ENCODE data around the gene ALK.

ALK gene

GRCh38 chr2:29528891-29529520, 392.4 kb downstream of the ALK start:
- ChIA-PET POLR2A (interaction anchor here (0.7 kb wide), 1 partner anchor 389 kb away, joined by 7 read pairs; no protein-coding TSS in a partner anchor), CTCF (no interaction called here)
- H3K27ac ChIP-seq (ENCODE audit: extremely low read depth, low read depth, low read length): no peak overlapping the region
- peak overlapping the region; percentile 4; the same call in 1 of the 2 replicates for H3K4me3 ChIP-seq (ENCODE audit: low read depth, low read length)
- no peaks in the 10 kb centered on the region for H3K36me3 ChIP-seq (ENCODE audit: control insufficient read depth in 2 of 2, insufficient read depth in 1 of 2, low read length in 2 of 2)
- no peaks in the 10 kb centered on the region for H3K9me3 ChIP-seq (ENCODE audit: control insufficient read depth, insufficient read depth, low read depth, low read length)
- H3K4me1 ChIP-seq (ENCODE audit: control insufficient read depth, insufficient read depth, low read length): no peaks in the 10 kb centered on the region
- TF ChIP-seq ZNF335 (tag by site-specific recombination; conservative IDR thresholded peaks at IDR 0.05): peak; percentile 57; the same call in 1 of the 2 replicates
- peak; percentile 46; the same call in 1 of the 2 replicates for TF ChIP-seq ZBTB17 (tag by site-specific recombination; IDR thresholded peaks at IDR 0.05)
- TF ChIP-seq ZNF174 (tag by site-specific recombination; IDR thresholded peaks at IDR 0.05): no peak
- no peak for TF ChIP-seq ZBTB11 (tag by site-specific recombination; conservative IDR thresholded peaks at IDR 0.05; ENCODE audit: low read depth)

- CTCF ChIA-PET: no interaction called here
- TF ChIP-seq ZNF140 (tag by site-specific recombination; IDR thresholded peaks at IDR 0.05): no peak
- TF ChIP-seq KLF1 (tag by site-specific recombination; IDR thresholded peaks at IDR 0.05): no peak
- TF ChIP-seq ZNF843 (tag by site-specific recombination; IDR thresholded peaks at IDR 0.05): no peak
- no peak for TF ChIP-seq ZXDB (tag by site-specific recombination; IDR thresholded peaks at IDR 0.05)
- TF ChIP-seq ZSCAN30 (tag by site-specific recombination; IDR thresholded peaks at IDR 0.05): no peak
- TF ChIP-seq ZNF792 (tag by site-specific recombination; IDR thresholded peaks at IDR 0.05): no peak
- no peak for TF ChIP-seq ZNF341 (tag by site-specific recombination; IDR thresholded peaks at IDR 0.05; ENCODE audit: low read depth)
- no peak for TF ChIP-seq TCF7L2 (IDR thresholded peaks at IDR 0.05; ENCODE audit: borderline replicate concordance, low read depth, low read length)
- TF ChIP-seq ZNF670 (tag by site-specific recombination; IDR thresholded peaks at IDR 0.05; ENCODE audit: low read depth): no peak
- TF ChIP-seq ZNF19 (tag by site-specific recombination; IDR thresholded peaks at IDR 0.05; ENCODE audit: low read depth): no peak
- TF ChIP-seq ZNF266 (tag by site-specific recombination; IDR thresholded peaks at IDR 0.05; ENCODE audit: low read depth): no peak
- TF ChIP-seq ZNF174 (tag by site-specific recombination; IDR thresholded peaks at IDR 0.05): no peak
- no peak for TF ChIP-seq ZNF549 (tag by site-specific recombination; IDR thresholded peaks at IDR 0.05)
- no peak for TF ChIP-seq SP7 (tag by site-specific recombination; IDR thresholded peaks at IDR 0.05)
- TF ChIP-seq ZNF580 (tag by site-specific recombination; IDR thresholded peaks at IDR 0.05): no peak
- no peak for TF ChIP-seq ZNF555 (tag by site-specific recombination; conservative IDR thresholded peaks at IDR 0.05)
- no peaks in the 10 kb centered on the region for H3K9me3 ChIP-seq (ENCODE audit: control insufficient read depth, insufficient read depth, low read depth, low read length)
- no peaks in the 10 kb centered on the region for H3K36me3 ChIP-seq (ENCODE audit: control insufficient read depth in 2 of 2, insufficient read depth in 1 of 2, low read length in 2 of 2)
- H3K27ac ChIP-seq (ENCODE audit: extremely low read depth, low read depth, low read length): no peak overlapping the region
- H3K4me3 ChIP-seq (ENCODE audit: low read depth, low read length): no peak overlapping the region
- POLR2A ChIA-PET: no interaction called here
- H3K4me1 ChIP-seq (ENCODE audit: control insufficient read depth, insufficient read depth, low read length): no peaks in the 10 kb centered on the region
Measured at GRCh38 chr2:29528371-29528770, 393.0 kb downstream of the ALK start.

- no peaks in the 10 kb centered on the region for H3K4me1 ChIP-seq (ENCODE audit: control insufficient read depth, insufficient read depth, low read length)
- H3K36me3 ChIP-seq (ENCODE audit: control insufficient read depth in 2 of 2, insufficient read depth in 1 of 2, low read length in 2 of 2): no peaks in the 10 kb centered on the region
- H3K27ac ChIP-seq (ENCODE audit: extremely low read depth, low read depth, low read length): no peak overlapping the region
- POLR2A ChIA-PET: no interaction called here
- no peaks in the 10 kb centered on the region for H3K9me3 ChIP-seq (ENCODE audit: control insufficient read depth, insufficient read depth, low read depth, low read length)
- CTCF ChIA-PET: no interaction called here
- TF ChIP-seq ZNF621 (tag by site-specific recombination; IDR thresholded peaks at IDR 0.05) (no peak), SP2 (tag by site-specific recombination; IDR thresholded peaks at IDR 0.05) (no peak)
- no peak overlapping the region for H3K4me3 ChIP-seq (ENCODE audit: low read depth, low read length)
Measured at GRCh38 chr2:29527947-29528346, 393.4 kb downstream of the ALK start.

Data from HEK293 (cell line).